Measurements from ENCODE around the gene PIGM.

PIGM gene

GRCh38 chr1:160021376-160022074, 10.3 kb downstream of the PIGM start:
- no peak for DNase-seq

- DNase-seq, result no peak
These were observed 11.6 kb downstream of the PIGM start for GRCh38 chr1:160020196-160020595.

- no peak for DNase-seq
These were observed 12.9 kb downstream of the PIGM start for GRCh38 chr1:160018900-160019299.

- no peak for DNase-seq
These were observed 13.4 kb downstream of the PIGM start for GRCh38 chr1:160018347-160018746.

- DNase-seq, result no peak
These were observed 14.2 kb downstream of the PIGM start for GRCh38 chr1:160017592-160017991.

GRCh38 chr1:160011781-160012180, 20.0 kb downstream of the PIGM start:
- DNase-seq, result no peak

- no peak for DNase-seq
These were observed 22.0 kb downstream of the PIGM start for GRCh38 chr1:160009801-160010200.

- DNase-seq, result no peak
These were observed 22.7 kb downstream of the PIGM start for GRCh38 chr1:160009081-160009480.

- no peak for DNase-seq
These were observed 24.1 kb downstream of the PIGM start for GRCh38 chr1:160007577-160008200.

- DNase-seq, result peak; percentile 66
These were observed 25.4 kb downstream of the PIGM start for GRCh38 chr1:160006312-160006940.

- DNase-seq, result no peak
These were observed 26.7 kb downstream of the PIGM start for GRCh38 chr1:160005070-160005469.

- no peak for DNase-seq
These were observed 27.4 kb downstream of the PIGM start for GRCh38 chr1:160004425-160004824.

- DNase-seq, result no peak
These were observed 27.8 kb downstream of the PIGM start for GRCh38 chr1:160004001-160004400.

- DNase-seq, result no peak
These were observed 30.4 kb downstream of the PIGM start for GRCh38 chr1:160001440-160001839.

- no peak for DNase-seq
These were observed 32.6 kb downstream of the PIGM start for GRCh38 chr1:159999204-159999603.

- no peak for DNase-seq
These were observed 35.1 kb downstream of the PIGM start for GRCh38 chr1:159996653-159997052.

- DNase-seq, result no peak
These were observed 36.9 kb downstream of the PIGM start for GRCh38 chr1:159994896-159995295.

GRCh38 chr1:159993911-159994310, 37.9 kb downstream of the PIGM start:
- DNase-seq, result no peak

- DNase-seq, result no peak
These were observed 39.6 kb downstream of the PIGM start for GRCh38 chr1:159992161-159992560.

GRCh38 chr1:159991513-159991912, 40.3 kb downstream of the PIGM start:
- DNase-seq, result peak; percentile 48

GRCh38 chr1:159990005-159990404, 41.8 kb downstream of the PIGM start:
- DNase-seq, result no peak

- DNase-seq, result no peak
These were observed 42.2 kb downstream of the PIGM start for GRCh38 chr1:159989581-159989980.

- no peak for DNase-seq
These were observed 43.8 kb downstream of the PIGM start for GRCh38 chr1:159988006-159988405.

GRCh38 chr1:159987186-159987585, 44.6 kb downstream of the PIGM start:
- no peak for DNase-seq
